HepG2 (cell line): Measurements from ENCODE around the gene LEMD3. TPM values are rescaled to one million over a fixed set of nuclear protein-coding genes. Genes with fewer than 3 reads are reported as not detected.

Source experiments
- ARID5B ChIP-seq: IDR thresholded peaks from 2 replicates; pipeline ENCODE4 v1.4.0; 2020; ENCODE audit warnings: mild to moderate bottlenecking, missing genetic modification reagents
- BORCS8-MEF2B ChIP-seq: sonication (generic); formaldehyde crosslinking; IDR thresholded peaks from 2 replicates; pipeline ENCODE4 v1.8.0; 2022; ENCODE audit warnings: mild to moderate bottlenecking, missing genetic modification reagents
- DMTF1 ChIP-seq: sonication (generic); formaldehyde crosslinking; IDR thresholded peaks from 2 replicates; pipeline ENCODE4 v1.4.0; 2020; ENCODE audit warnings: mild to moderate bottlenecking, missing genetic modification reagents
- FOXC1 ChIP-seq: sonication (generic); formaldehyde crosslinking; IDR thresholded peaks from 2 replicates; pipeline ENCODE4 v1.8.0; 2022; ENCODE audit warnings: mild to moderate bottlenecking, missing genetic modification reagents, borderline replicate concordance
- GABPB1 ChIP-seq: IDR thresholded peaks from 2 replicates; pipeline ENCODE4 v1.6.1; 2016; ENCODE audit warnings: mild to moderate bottlenecking, missing genetic modification reagents, moderate library complexity, missing compliant biosample characterization
- HBP1 ChIP-seq: IDR thresholded peaks from 2 replicates; pipeline ENCODE4 v1.6.1; 2016; ENCODE audit warnings: low read depth, control low read depth
- MAFF ChIP-seq: IDR thresholded peaks from 2 replicates; pipeline ENCODE4 v1.6.1; 2011; ENCODE audit warnings: low read depth, low read length, improper control_type of control experiment
- MAZ ChIP-seq, 2 experiments: sonication (generic) in 1 of 2; formaldehyde crosslinking in 1 of 2; IDR thresholded peaks; 2 replicates each; pipeline versions ENCODE4 v1.5.0 to v1.6.1; 2012 to 2020; ENCODE audit warnings: low read depth in 2 of 2, mild to moderate bottlenecking in 2 of 2, borderline replicate concordance in 1 of 2, improper control_type of control experiment in 1 of 2, low read length in 1 of 2, missing genetic modification reagents in 1 of 2, moderate library complexity in 1 of 2
- MBD4 ChIP-seq: IDR thresholded peaks from 2 replicates; pipeline ENCODE4 v1.6.1; 2012; ENCODE audit warnings: low read length, inconsistent platforms, borderline replicate concordance
- NR0B2 ChIP-seq: sonication (generic); formaldehyde crosslinking; IDR thresholded peaks from 2 replicates; pipeline ENCODE4 v1.4.0; 2020; ENCODE audit warnings: mild to moderate bottlenecking, missing genetic modification reagents
- PATZ1 ChIP-seq: sonication (generic); formaldehyde crosslinking; IDR thresholded peaks from 2 replicates; pipeline ENCODE4 v1.4.0; 2020; ENCODE audit warnings: missing genetic modification reagents
- PHF5A ChIP-seq: IDR thresholded peaks from one replicate; pipeline ENCODE4 v1.6.1; 2018; ENCODE audit warnings: low read depth, missing genetic modification reagents; ENCODE audit not compliant: unreplicated experiment
- PTBP1 ChIP-seq: fragments of 200-400 bp; formaldehyde crosslinking; IDR thresholded peaks from 2 replicates; pipeline ENCODE4 v1.6.1; 2018; ENCODE audit warnings: low read length, low read depth; ENCODE audit not compliant: poor library complexity, severe bottlenecking
- ZBTB34 ChIP-seq: sonication (generic); formaldehyde crosslinking; IDR thresholded peaks from 2 replicates; pipeline ENCODE4 v1.8.0; 2022; ENCODE audit warnings: mild to moderate bottlenecking, missing genetic modification reagents
- ZSCAN25 ChIP-seq: sonication (generic); formaldehyde crosslinking; IDR thresholded peaks from 2 replicates; pipeline ENCODE4 v1.8.0; 2022; ENCODE audit warnings: mild to moderate bottlenecking, missing genetic modification reagents
- polyA plus RNA-seq, 8 experiments: library from polyadenylated mRNA; depleted of rRNA in 3 of 8; stranded (reverse) in 7 of 8; unstranded in 1 of 8; fragments of >200 nt; fragmentation: Illumina TruSeq in 4 of 8; extraction: Trizol in 4 of 8; gene quantifications; 2 replicates each; pipeline versions ENCODE4 v1.2.1 to v1.2.3, GENCODE V29; 2011 to 2016; ENCODE audit warnings: low read depth in 4 of 8, missing spikeins in 1 of 8, mixed read lengths in 1 of 8; ENCODE audit not compliant: insufficient read depth in 1 of 8
- total RNA-seq, 5 experiments: library from RNA; depleted of rRNA; stranded (reverse); fragments of >200 nt; fragmentation: Illumina TruSeq; extraction: Trizol; gene quantifications; 2 replicates each; pipeline ENCODE4 v1.2.3, GENCODE V29; 2016; ENCODE audit warnings: low read depth in 1 of 5

Gene LEMD3
- total and polyA plus RNA-seq, 2 of the 13 experiments (the other 11 are each of a cell fraction or from before 2014, with no cell fraction given), result 9.3 to 18.7 TPM

- TF ChIP-seq ZSCAN25 (CRISPR knock-in tag), result peak; percentile 91
- 0 out of 2 replicates have a peak, but pooled peaks have one; percentile 47 for TF ChIP-seq BORCS8-MEF2B
- peak; percentile 59; the same call in 1 of the 2 replicates for TF ChIP-seq GABPB1
- TF ChIP-seq ZBTB34 (CRISPR knock-in tag), result 0 out of 2 replicates have a peak, but pooled peaks have one; percentile 27
- 0 out of 2 replicates have a peak, but pooled peaks have one; percentile 30 for TF ChIP-seq FOXC1 (CRISPR knock-in tag)
- TF ChIP-seq PTBP1, result no peak
- TF ChIP-seq DMTF1 (CRISPR knock-in tag), result no peak
- peak; percentile 33; the same call in 1 of the 2 replicates for TF ChIP-seq ARID5B (CRISPR knock-in tag)
- TF ChIP-seq MBD4, result no peak
- no peak for TF ChIP-seq HBP1
- no peak for TF ChIP-seq MAFF
- no peak for TF ChIP-seq MAZ (IDR thresholded peaks at IDR 0.05; ENCODE audit: borderline replicate concordance, low read depth, low read length)
- TF ChIP-seq MAZ (CRISPR knock-in tag; IDR thresholded peaks at IDR 0.05; ENCODE audit: low read depth), result peak; percentile 60; the same call in 1 of the 2 replicates
- no peak for TF ChIP-seq PHF5A
- TF ChIP-seq NR0B2 (CRISPR knock-in tag), result no peak
- 0 out of 2 replicates have a peak, but pooled peaks have one; percentile 43 for TF ChIP-seq PATZ1 (CRISPR knock-in tag)
These were observed 109.4 kb downstream of the LEMD3 start, which contains the start of gene MSRB3 (continued) for GRCh38 chr12:65278576-65279368.
